Hepatic stellate cell (primary cell): Measurements from ENCODE around the gene DTX3.

Source experiments
- DNase-seq: peaks from one replicate; pipeline ENCODE4 v3.0.0; 2011; ENCODE audit warnings: low spot score

DTX3 gene

GRCh38 chr12:57620245-57620935 is 15.8 kb downstream of the DTX3 start:
- no peak for DNase-seq

DNA sequence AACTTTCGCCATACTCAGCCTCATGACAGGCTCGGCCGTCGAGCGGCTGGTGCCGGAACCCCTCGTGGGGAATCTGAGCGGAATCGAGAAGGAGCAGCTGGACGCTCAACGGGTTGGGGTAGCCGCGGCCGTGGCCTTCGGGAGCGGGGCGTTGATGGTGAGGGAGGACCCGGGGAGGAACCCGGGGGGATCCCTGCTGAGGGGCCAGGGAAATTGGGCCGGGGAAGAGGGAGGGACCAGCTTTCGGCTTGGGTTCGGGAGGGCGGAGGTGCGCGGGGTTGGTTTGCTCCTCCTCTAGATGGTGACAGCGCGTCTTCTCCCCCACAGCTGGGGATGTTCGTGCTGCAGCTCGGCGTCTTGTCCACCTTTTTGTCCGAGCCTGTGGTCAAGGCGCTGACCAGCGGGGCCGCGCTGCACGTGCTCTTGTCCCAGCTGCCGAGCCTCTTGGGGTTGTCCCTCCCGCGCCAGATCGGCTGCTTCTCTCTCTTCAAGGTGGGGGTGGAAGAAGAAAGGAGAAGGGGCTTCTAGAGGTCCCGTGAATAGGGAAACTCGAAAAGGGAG is 16.4 kb downstream of the DTX3 start:
- DNase-seq = peak; percentile 42

GRCh38 chr12:57621497-57622292 is 17.1 kb downstream of the DTX3 start:
- DNase-seq = peak; percentile 80

- DNase-seq = no peak
Observed at GRCh38 chr12:57622293-57623245, 17.9 kb downstream of the DTX3 start.

DNA sequence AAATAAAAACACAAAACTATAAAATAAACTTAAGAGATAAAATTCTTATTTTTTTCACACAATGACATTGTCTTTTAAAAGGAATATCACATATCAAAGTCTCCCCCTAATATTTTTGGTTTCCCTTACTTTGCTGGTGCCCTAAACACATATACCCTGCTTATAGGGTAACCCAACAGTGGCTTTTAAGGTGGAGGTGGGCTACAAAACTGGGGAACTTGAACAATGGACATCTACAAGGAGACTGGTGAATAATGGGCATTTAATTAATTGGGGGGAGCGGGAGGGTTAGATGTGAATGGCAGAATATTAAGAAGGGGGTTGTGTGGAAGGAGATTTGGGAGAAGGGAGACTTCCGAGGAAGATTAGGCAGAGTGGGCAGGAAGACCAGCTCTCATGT is 18.8 kb downstream of the DTX3 start:
- DNase-seq = no peak

DNA sequence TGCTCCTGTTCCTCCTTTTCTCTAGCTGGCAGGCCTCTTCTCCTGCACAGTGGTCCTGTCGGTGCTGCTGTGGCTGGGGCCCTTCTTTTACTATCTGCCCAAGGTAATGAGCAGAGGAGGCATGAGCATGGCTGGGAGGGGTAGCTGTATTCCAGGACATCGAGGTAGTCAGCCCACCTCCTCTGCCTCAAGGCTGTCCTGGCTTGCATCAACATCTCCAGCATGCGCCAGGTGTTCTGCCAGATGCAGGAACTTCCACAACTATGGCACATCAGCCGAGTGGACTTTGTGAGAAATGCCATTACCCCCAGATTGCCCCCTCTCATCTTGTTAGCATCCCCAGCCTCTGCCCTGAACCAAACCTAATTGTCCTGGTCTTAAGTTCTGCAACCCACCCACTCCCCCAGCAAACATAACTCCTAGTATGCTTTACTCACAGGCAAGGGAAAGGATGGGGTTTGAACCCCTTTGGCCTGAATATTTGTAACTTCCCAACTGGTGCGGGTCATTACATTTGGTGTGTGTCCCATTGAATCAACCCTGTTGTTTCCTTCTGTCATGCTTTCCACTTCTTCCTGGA is 19.3 kb downstream of the DTX3 start:
- DNase-seq = no peak

GRCh38 chr12:57624441-57625220 is 20.0 kb downstream of the DTX3 start:
- DNase-seq = no peak

- peak; percentile 5 for DNase-seq
Observed at GRCh38 chr12:57625261-57626032, 20.8 kb downstream of the DTX3 start.

- DNase-seq = peak; percentile 2
Observed at GRCh38 chr12:57626111-57626920, 21.7 kb downstream of the DTX3 start.

DNA sequence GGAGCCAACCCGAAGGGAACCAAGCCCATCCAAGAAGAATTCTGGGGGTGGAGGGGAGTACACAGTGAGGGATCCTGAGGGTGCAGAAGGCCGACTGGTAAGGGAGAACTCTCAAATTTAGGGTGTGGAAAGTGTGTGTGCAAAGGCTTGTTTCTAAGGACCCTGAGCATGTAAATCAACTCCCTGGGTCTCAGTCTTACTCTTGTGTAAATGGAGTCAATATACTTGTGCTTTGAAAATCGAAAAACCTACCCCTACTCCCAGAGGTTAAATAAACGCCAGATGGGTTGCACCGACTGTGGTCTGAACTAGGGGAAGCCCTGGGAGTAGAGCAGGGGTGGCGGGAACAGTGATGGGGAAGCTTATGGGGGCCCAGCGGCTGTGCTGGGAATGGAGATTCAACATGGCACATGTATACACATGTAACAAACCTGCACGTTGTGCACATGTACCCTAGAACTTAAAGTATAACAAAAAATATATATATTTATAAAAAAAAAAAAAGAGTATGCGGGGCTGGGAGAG is 22.4 kb downstream of the DTX3 start:
- DNase-seq = no peak

- DNase-seq = peak; percentile 0
Observed at GRCh38 chr12:57627501-57628279, 23.1 kb downstream of the DTX3 start.

- DNase-seq = peak; percentile 2
Observed at GRCh38 chr12:57628280-57629191, 23.9 kb downstream of the DTX3 start.

- DNase-seq = peak; percentile 4
Observed at GRCh38 chr12:57629897-57630471, 25.4 kb downstream of the DTX3 start.

DNA sequence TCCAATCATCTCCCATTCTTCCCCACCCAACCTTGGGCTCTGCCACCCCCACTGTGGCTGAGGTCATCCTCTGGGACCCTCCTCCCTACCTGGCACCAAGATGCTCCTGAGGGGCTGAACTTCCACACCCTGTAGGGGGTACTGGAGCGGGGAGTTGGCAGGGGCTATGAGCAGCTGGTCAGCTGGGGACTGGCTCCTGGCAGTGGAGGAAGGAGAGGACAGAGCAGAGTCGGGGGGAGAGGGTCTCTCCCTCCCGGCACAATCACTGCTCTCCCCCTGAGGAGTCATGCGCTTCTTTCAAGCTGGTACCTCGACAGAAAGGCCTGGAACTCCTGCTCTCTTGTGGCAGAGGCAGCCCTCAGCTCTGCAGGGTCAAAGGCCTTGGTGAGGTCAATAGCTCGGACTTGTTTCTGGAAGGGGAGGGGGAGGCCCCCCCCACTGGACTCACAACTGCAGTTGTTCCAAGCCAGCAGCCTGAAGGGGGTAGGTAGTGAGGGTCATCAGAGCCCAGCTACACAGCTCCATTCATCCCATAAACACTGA is 26.3 kb downstream of the DTX3 start:
- DNase-seq = peak; percentile 1

GRCh38 chr12:57631566-57632072 is 27.0 kb downstream of the DTX3 start:
- DNase-seq = peak; percentile 7
